ENCODE data around the gene CACNA1A.
"Not testable (repeated sequence)": the region's sequence is repeated elsewhere in the genome, so short reads cannot be mapped to it uniquely, and the experiment has no call there.

CACNA1A gene

DNA sequence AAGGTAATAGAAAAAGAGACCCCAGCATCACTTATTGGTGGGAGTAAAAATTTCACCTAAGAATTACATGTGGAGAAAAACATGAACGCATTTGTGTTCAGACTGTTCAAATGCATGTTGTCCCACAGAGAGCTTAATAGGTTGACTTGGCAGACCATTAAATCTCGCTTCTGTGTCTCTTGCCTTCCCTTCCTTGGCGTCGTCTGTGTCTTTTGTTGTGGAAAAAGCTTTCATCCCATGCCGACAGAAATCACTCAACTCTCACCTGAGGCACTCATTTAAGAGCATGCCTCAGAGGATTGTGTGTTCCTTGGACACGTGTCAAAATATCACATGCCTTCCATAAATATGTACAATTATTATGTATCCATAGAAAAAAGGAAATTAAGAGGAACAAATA is 24.4 kb upstream of the CACNA1A start:
- POLR2A ChIA-PET, result interaction anchor here (0.7 kb wide), 1 partner anchor 1510 kb away, joined by 5 read pairs; no protein-coding TSS in a partner anchor
- Histone ChIP-seq H3K36me3 (ENCODE audit: control insufficient read depth in 2 of 2, insufficient read depth in 1 of 2, low read length in 2 of 2) (no peaks in the 10 kb centered on the region), H3K9me3 (ENCODE audit: control insufficient read depth, insufficient read depth, low read depth, low read length) (no peaks in the 10 kb centered on the region), H3K27ac (ENCODE audit: extremely low read depth, low read depth, low read length) (no peak overlapping the region), H3K4me3 (ENCODE audit: low read depth, low read length) (no peak overlapping the region), H3K4me1 (ENCODE audit: control insufficient read depth, insufficient read depth, low read length) (no peaks in the 10 kb centered on the region)
- TF ChIP-seq ZNF214 (tag by site-specific recombination; IDR thresholded peaks at IDR 0.05; ENCODE audit: borderline replicate concordance), result no peak
- no peak for TF ChIP-seq HIC1 (tag by site-specific recombination; IDR thresholded peaks at IDR 0.05)
- CTCF ChIA-PET, result no interaction called here

DNA sequence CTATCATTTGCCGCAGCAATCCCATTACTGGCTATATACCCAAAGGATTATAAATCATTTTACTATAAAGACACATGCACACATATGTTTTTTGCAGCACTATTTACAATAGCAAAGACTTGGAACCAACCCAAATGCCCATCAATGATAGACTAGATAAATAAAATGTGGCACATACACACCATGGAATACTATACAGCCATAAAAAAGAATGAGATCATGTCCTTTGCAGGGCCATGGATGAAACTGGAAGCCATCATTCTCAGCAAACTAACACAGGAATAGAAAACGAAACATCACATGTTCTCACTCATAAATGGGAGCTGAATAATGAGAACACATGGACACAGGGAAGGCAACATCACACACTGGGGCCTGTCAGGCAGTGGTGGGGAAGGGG is 23.4 kb upstream of the CACNA1A start:
- H3K9me3 ChIP-seq (ENCODE audit: control insufficient read depth, insufficient read depth, low read depth, low read length); H3K4me1 ChIP-seq (ENCODE audit: control insufficient read depth, insufficient read depth, low read length); H3K27ac ChIP-seq (ENCODE audit: extremely low read depth, low read depth, low read length); H3K4me3 ChIP-seq (ENCODE audit: low read depth, low read length); H3K36me3 ChIP-seq (ENCODE audit: control insufficient read depth in 2 of 2, insufficient read depth in 1 of 2, low read length in 2 of 2): not testable (repeated sequence)
- POLR2A ChIA-PET, result interaction anchor here (0.5 kb wide), 1 partner anchor 553 kb away, joined by 3 read pairs; no protein-coding TSS in a partner anchor
- TF ChIP-seq ZNF146 (tag by site-specific recombination; IDR thresholded peaks at IDR 0.05), result peak; percentile 64; the same call in 1 of the 2 replicates
- CTCF ChIA-PET, result interaction anchor here (0.6 kb wide), 1 partner anchor 59 kb away, joined by 3 read pairs; no protein-coding TSS in a partner anchor

DNA sequence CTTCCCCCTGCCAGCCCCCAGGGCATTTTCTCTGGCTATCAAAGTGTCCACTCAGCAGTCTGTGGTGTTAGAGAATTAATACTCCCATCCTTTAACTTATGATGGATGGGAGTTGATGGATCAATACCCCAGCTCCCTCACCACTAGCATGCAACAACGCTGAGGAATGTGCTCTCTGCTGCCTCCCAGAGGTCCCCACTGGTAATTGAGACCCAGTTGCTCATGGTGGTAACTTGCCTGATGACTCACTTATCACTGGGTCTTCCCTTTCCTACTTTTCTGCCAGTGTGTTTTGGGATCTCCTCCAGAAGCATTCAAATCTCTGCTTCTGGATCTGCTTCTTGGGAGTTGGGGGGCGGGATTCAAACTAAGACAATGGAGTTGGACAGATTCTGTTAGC is 20.3 kb upstream of the CACNA1A start:
- H3K4me1 ChIP-seq (ENCODE audit: control insufficient read depth, insufficient read depth, low read length), result no peaks in the 10 kb centered on the region
- no peaks in the 10 kb centered on the region for H3K9me3 ChIP-seq (ENCODE audit: control insufficient read depth, insufficient read depth, low read depth, low read length)
- H3K36me3 ChIP-seq (ENCODE audit: control insufficient read depth in 2 of 2, insufficient read depth in 1 of 2, low read length in 2 of 2), result no peaks in the 10 kb centered on the region
- no peak overlapping the region for H3K4me3 ChIP-seq (ENCODE audit: low read depth, low read length)
- TF ChIP-seq, protein P1, sequence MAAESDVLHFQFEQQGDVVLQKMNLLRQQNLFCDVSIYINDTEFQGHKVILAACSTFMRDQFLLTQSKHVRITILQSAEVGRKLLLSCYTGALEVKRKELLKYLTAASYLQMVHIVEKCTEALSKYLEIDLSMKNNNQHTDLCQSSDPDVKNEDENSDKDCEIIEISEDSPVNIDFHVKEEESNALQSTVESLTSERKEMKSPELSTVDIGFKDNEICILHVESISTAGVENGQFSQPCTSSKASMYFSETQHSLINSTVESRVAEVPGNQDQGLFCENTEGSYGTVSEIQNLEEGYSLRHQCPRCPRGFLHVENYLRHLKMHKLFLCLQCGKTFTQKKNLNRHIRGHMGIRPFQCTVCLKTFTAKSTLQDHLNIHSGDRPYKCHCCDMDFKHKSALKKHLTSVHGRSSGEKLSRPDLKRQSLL (tag by site-specific recombination; IDR thresholded peaks at IDR 0.05), result no peak
- TF ChIP-seq ZNF600 (tag by site-specific recombination; IDR thresholded peaks at IDR 0.05) (no peak), ZNF37A (tag by site-specific recombination; IDR thresholded peaks at IDR 0.05) (peak; percentile 99)
- no peak overlapping the region for H3K27ac ChIP-seq (ENCODE audit: extremely low read depth, low read depth, low read length)
- ChIA-PET POLR2A (no interaction called here), CTCF (interaction anchor here (0.7 to 1.2 kb wide), 3 partner anchors 21 to 215 kb away, joined by 3 read pairs; no protein-coding TSS in a partner anchor)

DNA sequence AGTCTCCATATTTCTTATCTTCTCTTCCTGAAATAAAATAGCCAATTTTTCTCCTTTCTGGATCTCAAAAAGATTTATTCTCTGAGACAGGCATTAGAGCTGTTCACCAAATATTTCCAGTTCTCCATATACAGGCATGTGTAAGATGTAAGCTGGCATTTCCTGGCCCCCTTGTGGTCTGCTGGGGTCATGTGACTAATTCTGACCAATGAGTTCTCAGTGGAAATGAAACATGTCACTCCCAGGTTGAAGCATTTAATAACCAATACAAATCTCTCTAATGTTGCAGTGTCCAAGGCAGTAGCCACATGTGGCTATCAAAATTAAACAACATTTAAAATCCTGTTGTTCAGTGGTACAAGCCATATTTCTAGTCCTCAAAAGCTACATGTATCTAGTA is 14.8 kb upstream of the CACNA1A start:
- H3K27ac ChIP-seq (ENCODE audit: extremely low read depth, low read depth, low read length), result no peak overlapping the region
- H3K4me3 ChIP-seq (ENCODE audit: low read depth, low read length), result no peak overlapping the region
- H3K36me3 ChIP-seq (ENCODE audit: control insufficient read depth in 2 of 2, insufficient read depth in 1 of 2, low read length in 2 of 2), result no peaks in the 10 kb centered on the region
- H3K4me1 ChIP-seq (ENCODE audit: control insufficient read depth, insufficient read depth, low read length), result no peaks in the 10 kb centered on the region
- no peak for TF ChIP-seq ZNF548 (tag by site-specific recombination; IDR thresholded peaks at IDR 0.05)
- no peak for TF ChIP-seq ZNF341 (tag by site-specific recombination; IDR thresholded peaks at IDR 0.05; ENCODE audit: low read depth)
- TF ChIP-seq ZFHX2 (tag by site-specific recombination; conservative IDR thresholded peaks at IDR 0.05), result no peak
- TF ChIP-seq, protein P2, sequence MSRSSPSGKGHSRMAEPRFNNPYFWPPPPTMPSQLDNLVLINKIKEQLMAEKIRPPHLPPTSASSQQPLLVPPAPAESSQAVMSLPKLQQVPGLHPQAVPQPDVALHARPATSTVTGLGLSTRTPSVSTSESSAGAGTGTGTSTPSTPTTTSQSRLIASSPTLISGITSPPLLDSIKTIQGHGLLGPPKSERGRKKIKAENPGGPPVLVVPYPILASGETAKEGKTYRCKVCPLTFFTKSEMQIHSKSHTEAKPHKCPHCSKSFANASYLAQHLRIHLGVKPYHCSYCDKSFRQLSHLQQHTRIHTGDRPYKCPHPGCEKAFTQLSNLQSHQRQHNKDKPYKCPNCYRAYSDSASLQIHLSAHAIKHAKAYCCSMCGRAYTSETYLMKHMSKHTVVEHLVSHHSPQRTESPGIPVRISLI (tag by site-specific recombination; IDR thresholded peaks at IDR 0.05), result no peak
- TF ChIP-seq, protein P3, sequence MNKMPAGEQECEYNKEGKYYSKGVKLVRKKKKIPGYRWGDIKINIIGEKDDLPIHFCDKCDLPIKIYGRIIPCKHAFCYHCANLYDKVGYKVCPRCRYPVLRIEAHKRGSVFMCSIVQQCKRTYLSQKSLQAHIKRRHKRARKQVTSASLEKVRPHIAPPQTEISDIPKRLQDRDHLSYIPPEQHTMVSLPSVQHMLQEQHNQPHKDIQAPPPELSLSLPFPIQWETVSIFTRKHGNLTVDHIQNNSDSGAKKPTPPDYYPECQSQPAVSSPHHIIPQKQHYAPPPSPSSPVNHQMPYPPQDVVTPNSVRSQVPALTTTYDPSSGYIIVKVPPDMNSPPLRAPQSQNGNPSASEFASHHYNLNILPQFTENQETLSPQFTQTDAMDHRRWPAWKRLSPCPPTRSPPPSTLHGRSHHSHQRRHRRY (tag by site-specific recombination; IDR thresholded peaks at IDR 0.05), result no peak
- POLR2A ChIA-PET, result no interaction called here
- H3K9me3 ChIP-seq (ENCODE audit: control insufficient read depth, insufficient read depth, low read depth, low read length), result no peaks in the 10 kb centered on the region
- CTCF ChIA-PET, result no interaction called here

Data from HEK293 (cell line).